ENCODE results near the gene PLPP6.

The PLPP6 gene

DNA sequence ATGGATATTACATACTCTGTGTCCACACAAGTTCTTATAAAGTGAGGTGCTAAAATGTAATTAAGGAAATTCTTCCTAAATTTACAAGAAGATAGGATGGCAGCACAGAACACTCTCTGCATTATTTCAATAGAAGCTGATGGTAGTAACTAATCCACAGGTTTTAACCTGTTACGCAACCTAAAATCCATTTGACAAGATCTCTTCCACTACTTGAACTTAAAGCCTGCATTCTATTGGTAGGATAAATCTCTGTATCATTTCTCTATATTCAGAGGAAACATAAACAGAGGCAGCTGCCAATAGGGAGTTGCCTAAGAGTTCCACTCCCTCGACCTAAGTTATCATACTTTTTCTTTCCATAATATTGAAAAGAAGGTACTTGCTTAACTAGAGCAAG, 38.8 kb downstream of the PLPP6 start:
- DNase-seq: no peak

DNA sequence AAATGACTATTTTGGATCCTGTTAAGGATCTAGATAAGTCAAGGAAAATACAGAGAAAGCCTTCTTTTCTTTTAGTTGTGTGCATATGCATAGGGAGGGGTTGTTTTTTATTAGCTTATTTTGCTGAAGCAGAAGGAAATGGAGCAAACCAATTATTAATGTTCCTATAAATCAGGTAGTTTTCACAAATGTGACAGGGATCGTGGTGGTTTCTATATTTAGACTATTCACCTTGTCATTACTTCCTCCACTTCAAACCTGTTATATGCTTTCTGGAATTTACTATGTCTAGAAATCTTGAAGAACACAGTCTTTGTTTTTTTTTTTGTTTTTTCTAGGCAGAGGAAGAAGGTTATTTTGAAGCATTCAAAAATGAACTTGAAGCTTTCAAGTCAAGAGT, 39.4 kb downstream of the PLPP6 start:
- no peak for DNase-seq

DNA sequence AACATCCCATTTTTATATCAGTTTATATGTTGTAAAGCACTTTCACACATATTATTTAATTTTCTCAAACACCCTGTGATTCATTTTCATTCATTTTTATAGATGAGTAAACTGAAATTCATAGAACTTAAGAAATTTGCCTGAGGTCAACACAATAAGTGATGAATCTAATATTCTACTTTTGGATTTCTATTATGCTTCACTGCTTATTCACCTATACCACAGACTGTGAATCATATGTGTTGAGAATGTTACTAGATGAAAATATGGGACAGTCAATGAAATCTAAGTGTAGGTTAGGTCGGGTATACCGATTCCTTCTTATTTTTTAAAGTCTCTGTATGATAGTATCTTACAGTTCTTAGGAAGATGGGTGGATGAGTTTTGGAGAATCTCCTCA, 42.0 kb downstream of the PLPP6 start:
- no peak for DNase-seq

DNA sequence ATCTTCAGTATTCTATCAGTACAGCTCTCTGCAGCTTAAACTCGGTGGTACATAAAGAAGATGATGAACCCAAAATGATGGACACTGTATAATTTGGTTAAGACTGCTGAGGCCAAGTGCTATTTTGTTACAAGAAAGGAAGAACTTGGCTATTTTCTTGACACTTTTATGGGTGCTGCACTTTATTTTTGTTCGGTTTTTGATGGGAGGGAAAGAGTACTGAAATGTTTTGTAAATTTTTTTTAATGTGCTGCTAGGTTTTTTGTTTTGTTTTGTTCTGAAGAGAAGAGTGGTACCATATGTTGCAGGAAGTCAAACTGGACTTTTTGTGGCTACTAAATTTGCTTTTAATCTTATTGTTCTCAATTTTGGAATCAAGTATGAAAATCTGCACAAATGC, 43.9 kb downstream of the PLPP6 start:
- no peak for DNase-seq

DNA sequence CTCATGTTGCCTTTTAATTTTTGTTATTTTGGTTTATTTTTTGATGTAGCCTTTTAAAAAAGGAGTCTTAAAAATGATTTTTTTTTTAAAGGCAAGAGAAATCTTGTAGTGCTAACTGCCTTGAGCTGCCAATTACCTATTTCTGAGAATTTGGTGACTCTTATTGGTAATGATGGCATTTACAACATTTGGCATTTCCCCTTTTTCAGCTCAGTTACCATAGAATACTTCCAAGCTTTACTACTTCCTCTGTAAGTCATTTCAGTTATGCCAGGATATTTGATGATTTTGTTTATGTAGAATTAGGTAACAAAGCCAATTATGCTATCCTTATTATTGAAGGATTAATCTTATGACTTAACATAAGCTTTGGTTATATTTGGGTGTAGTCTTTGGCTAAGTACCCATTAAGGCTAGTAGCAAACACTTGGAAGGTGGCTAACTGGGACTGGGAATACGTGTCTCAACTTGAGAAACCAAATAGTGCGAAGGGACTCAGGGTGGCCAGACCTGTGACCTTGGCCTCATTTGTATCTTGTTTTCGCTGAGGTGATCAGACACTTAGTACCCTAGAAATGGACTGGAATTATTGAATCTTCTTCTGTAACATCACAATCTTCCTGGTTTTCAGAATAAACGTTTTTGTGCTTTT, 45.0 kb downstream of the PLPP6 start:
- no peak for DNase-seq

DNA sequence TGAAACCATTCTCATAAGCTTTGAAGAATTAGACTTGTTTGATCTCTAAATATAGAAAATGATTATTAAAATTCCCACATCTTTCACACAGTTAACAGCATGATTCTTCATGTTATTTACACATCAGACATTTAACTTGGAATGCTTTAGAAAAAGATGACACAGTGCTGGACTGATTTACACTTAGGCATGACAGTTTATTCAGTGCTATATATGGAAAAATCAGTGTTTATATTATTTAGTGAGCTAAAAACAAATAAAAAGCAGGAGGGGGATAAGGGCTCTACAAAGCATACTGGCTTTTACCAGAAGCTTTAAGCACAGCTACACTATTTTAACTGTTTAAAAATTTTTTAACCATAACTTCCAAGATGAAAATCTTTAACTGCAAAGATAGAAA, 47.3 kb downstream of the PLPP6 start:
- no peak for DNase-seq

DNA sequence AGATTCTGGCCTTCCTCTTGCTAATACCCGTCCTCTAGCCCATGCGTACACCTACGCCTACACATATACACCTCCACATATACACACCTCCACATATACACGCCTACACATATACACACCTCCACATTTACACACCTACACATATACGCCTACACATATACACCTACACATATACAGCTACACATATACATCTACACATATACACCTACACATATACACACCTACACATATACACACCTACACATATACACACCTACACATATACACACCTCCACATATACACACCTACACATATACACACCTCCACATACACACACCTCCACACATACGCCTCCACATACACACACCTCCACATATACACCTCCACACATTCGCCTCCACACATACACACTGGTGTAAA, 51.8 kb downstream of the PLPP6 start:
- no peak for DNase-seq

DNA sequence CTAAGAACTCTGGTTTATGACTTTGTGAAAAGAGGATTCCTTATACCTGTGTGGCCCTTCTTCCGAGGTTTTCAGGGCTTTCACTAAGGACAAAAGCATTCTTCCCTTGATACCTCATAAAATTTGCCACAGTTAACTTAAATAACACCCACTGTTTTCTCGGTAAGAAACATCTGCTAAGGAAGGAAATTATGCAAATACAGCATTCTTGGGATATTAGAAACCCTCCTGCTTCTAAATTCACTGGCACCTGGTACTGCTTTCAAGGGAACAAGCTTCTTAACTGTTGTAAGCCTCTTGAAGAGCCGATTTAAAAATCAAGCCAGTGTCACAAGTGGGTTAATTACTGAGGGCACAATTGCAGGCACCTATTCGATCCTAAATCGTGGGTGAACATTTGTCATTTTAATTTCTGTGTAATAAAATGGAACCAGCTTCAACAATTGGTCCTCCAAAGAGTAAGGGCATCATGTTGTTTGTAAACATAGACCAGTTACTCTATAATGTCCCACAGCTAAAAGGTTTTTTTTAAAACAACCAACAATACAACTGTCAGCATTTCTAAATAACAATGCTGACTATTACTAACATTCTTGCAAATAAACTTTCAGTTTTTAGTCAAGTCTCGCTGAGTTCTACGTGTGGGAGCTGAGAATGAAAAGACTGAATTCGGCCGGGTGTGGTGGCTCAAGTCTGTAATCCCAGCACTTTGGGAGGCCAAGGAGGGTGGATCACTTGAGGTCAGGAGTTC, 52.3 kb downstream of the PLPP6 start:
- no peak for DNase-seq
